Epidermal melanocyte (primary cell): ENCODE data around the gene CYTH1.
A peak's percentile ranks its signal among the peaks of the same experiment; 100 is the strongest.
"Not testable (repeated sequence)": the region's sequence is repeated elsewhere in the genome, so short reads cannot be mapped to it uniquely, and the experiment has no call there.

Experiments used
- DNase-seq: peaks from one replicate; pipeline ENCODE4 v3.0.0; 2011; ENCODE audit warnings: low spot score; ENCODE audit not compliant: insufficient read length

The CYTH1 gene

GRCh38 chr17:78672871-78673371 lies 109.2 kb downstream of the CYTH1 start:
- no peak for DNase-seq

GRCh38 chr17:78672005-78672404 lies 110.1 kb downstream of the CYTH1 start:
- DNase-seq: no peak

GRCh38 chr17:78671726-78672001 lies 110.4 kb downstream of the CYTH1 start:
- DNase-seq: not testable (repeated sequence)

GRCh38 chr17:78670850-78671725 lies 111.0 kb downstream of the CYTH1 start:
- DNase-seq: no peak

GRCh38 chr17:78669975-78670518 lies 112.0 kb downstream of the CYTH1 start:
- DNase-seq: no peak

GRCh38 chr17:78669256-78669974 lies 112.7 kb downstream of the CYTH1 start:
- no peak for DNase-seq

GRCh38 chr17:78668847-78669246 lies 113.2 kb downstream of the CYTH1 start:
- no peak for DNase-seq

- no peak for DNase-seq
Measured at GRCh38 chr17:78667741-78668640, 114.1 kb downstream of the CYTH1 start.

GRCh38 chr17:78667091-78667490 lies 115.0 kb downstream of the CYTH1 start:
- no peak for DNase-seq

GRCh38 chr17:78665952-78666920 lies 115.8 kb downstream of the CYTH1 start:
- DNase-seq: no peak

- DNase-seq: no peak
Measured at GRCh38 chr17:78665387-78665951, 116.6 kb downstream of the CYTH1 start.

GRCh38 chr17:78664476-78665386 lies 117.3 kb downstream of the CYTH1 start:
- DNase-seq: no peak

- DNase-seq: peak; percentile 63
Measured at GRCh38 chr17:78661093-78661770, 120.8 kb downstream of the CYTH1 start.

- DNase-seq: no peak
Measured at GRCh38 chr17:78659546-78659945, 122.5 kb downstream of the CYTH1 start.

- no peak for DNase-seq
Measured at GRCh38 chr17:78658281-78658785, 123.7 kb downstream of the CYTH1 start.

GRCh38 chr17:78655251-78655940 lies 126.7 kb downstream of the CYTH1 start:
- no peak for DNase-seq

GRCh38 chr17:78654325-78654724 lies 127.7 kb downstream of the CYTH1 start:
- no peak for DNase-seq
